A549 (cell line): ENCODE data around the gene KLHL36. TPM values are rescaled to one million over a fixed set of nuclear protein-coding genes. Genes with fewer than 3 reads are reported as not detected.

Experiments
- ATAC-seq, 2 experiments: fragments of 200-7000 bp in 1 of 2; fragments of >200 bp in 1 of 2; cut with Nextera tagmentation in 1 of 2; cut with Tn5 transposase in 1 of 2; 3 replicates each; pipeline versions ENCODE4 v1.8.0 to v1.9.1; 2018 to 2020; ENCODE audit warnings: mild to moderate bottlenecking in 1 of 2, moderate library complexity in 1 of 2
- CTCF ChIA-PET: fragments of 300-600 bp; sonication (Branson Sonifier 250); formaldehyde crosslinking; extraction: SDS; loops from one replicate; lab custom pipeline; 2021; ENCODE audit warnings: antibody characterized with exemption, inconsistent platforms; lab: Yijun Ruan, JAX
- POLR2A ChIA-PET: fragments of 350-600 bp; formaldehyde crosslinking; extraction: SDS; loops from one replicate; lab custom pipeline; 2021; ENCODE audit warnings: antibody characterized with exemption, inconsistent platforms; lab: Yijun Ruan, JAX
- DNase-seq, 2 experiments: peaks; one replicate each; pipeline versions ENCODE4 v3.0.0 to v3.0.0-alpha.2; 2011 to 2016; ENCODE audit warnings: low read depth in 1 of 2, low spot score in 1 of 2
- FAIRE-seq: peaks from 2 replicates; lab custom pipeline; 2011; peaks lifted over from hg19 to GRCh38; lab: Jason Lieb, UNC
- H3K27ac ChIP-seq, 2 experiments: fragments of >200 bp; sonication (Bioruptor Twin); formaldehyde crosslinking; 3 replicates each; pipeline ENCODE4 v1.5.1; 2016 to 2017
- H3K4me1 ChIP-seq: fragments of >200 bp; sonication (Bioruptor Twin); formaldehyde crosslinking; 3 replicates; pipeline ENCODE4 v1.6.1; 2016
- H3K4me2 ChIP-seq: fragments of >200 bp; sonication (Bioruptor Twin); formaldehyde crosslinking; 3 replicates; pipeline ENCODE4 v1.6.1; 2016
- H3K4me3 ChIP-seq: fragments of >200 bp; sonication (Bioruptor Twin); formaldehyde crosslinking; 3 replicates; pipeline ENCODE4 v1.5.1; 2016
- H3K9me3 ChIP-seq: fragments of >200 bp; sonication (Bioruptor Twin); formaldehyde crosslinking; 3 replicates; pipeline ENCODE4 v1.6.1; 2016
- BHLHE40 ChIP-seq: IDR thresholded peaks from 2 replicates; pipeline ENCODE4 v1.6.1; 2012; ENCODE audit warnings: low read depth, low read length, inconsistent platforms
- CHD2 ChIP-seq: fragments of 150-350 bp; IDR thresholded peaks from 2 replicates; pipeline ENCODE4 v1.6.1; 2014; ENCODE audit warnings: low read length; ENCODE audit not compliant: partially characterized antibody
- EP300 ChIP-seq, 2 experiments: fragments of >200 bp; sonication (Bioruptor Twin); formaldehyde crosslinking; IDR thresholded peaks; 2 replicates in 1 of 2; 3 replicates in 1 of 2; pipeline ENCODE4 v1.6.1; 2016 to 2017
- FOXS1 ChIP-seq: fragments of 250-450 bp; sonication (Bioruptor Pico); IDR thresholded peaks from 2 replicates; pipeline ENCODE4 v1.5.0; 2020; ENCODE audit warnings: mild to moderate bottlenecking, moderate library complexity
- GATA3 ChIP-seq: IDR thresholded peaks from 2 replicates; pipeline ENCODE4 v1.6.1; 2012; ENCODE audit warnings: borderline replicate concordance
- HDAC2 ChIP-seq: fragments of 200-600 bp; sonication (generic); IDR thresholded peaks from 2 replicates; pipeline ENCODE4 v1.6.1; 2016
- HEYL ChIP-seq: fragments of 250-450 bp; sonication (Bioruptor Pico); IDR thresholded peaks from 2 replicates; pipeline ENCODE4 v1.8.0; 2021; ENCODE audit warnings: mild to moderate bottlenecking, moderate library complexity
- HOXB5 ChIP-seq: fragments of 250-450 bp; sonication (Bioruptor Pico); IDR thresholded peaks from 2 replicates; pipeline ENCODE4 v1.5.0; 2020; ENCODE audit warnings: mild to moderate bottlenecking, moderate library complexity
- JUNB ChIP-seq: fragments of >200 bp; sonication (Bioruptor Twin); formaldehyde crosslinking; IDR thresholded peaks from 2 replicates; pipeline ENCODE4 v1.6.1; 2016
- KDM1A ChIP-seq: fragments of 200-600 bp; sonication (generic); IDR thresholded peaks from 2 replicates; pipeline ENCODE4 v1.6.1; 2016; ENCODE audit warnings: low read depth, mild to moderate bottlenecking
- MAFK ChIP-seq: fragments of 450-650 bp; IDR thresholded peaks from 2 replicates; pipeline ENCODE4 v1.6.1; 2014; ENCODE audit not compliant: partially characterized antibody
- NFE2L2 ChIP-seq: fragments of 150-350 bp; conservative IDR thresholded peaks from 2 replicates; pipeline ENCODE4 v1.6.1; 2014; ENCODE audit warnings: low read length
- NPAS2 ChIP-seq: fragments of 250-450 bp; sonication (Bioruptor Pico); IDR thresholded peaks from 2 replicates; pipeline ENCODE4 v1.8.0; 2022; ENCODE audit warnings: mild to moderate bottlenecking, moderate library complexity, borderline replicate concordance
- PHF8 ChIP-seq: fragments of 200-600 bp; sonication (generic); IDR thresholded peaks from 2 replicates; pipeline ENCODE4 v1.6.1; 2016; ENCODE audit warnings: low read depth, mild to moderate bottlenecking, antibody characterized with exemption, moderate library complexity, borderline replicate concordance
- POLR2AphosphoS2 ChIP-seq: conservative IDR thresholded peaks from 2 replicates; pipeline ENCODE4 v1.6.1; 2012; ENCODE audit warnings: low read length, improper control_type of control experiment, inconsistent platforms
- RCOR1 ChIP-seq: fragments of 150-350 bp; IDR thresholded peaks from 2 replicates; pipeline ENCODE4 v1.6.1; 2014; ENCODE audit warnings: antibody characterized with exemption, low read length, low read depth
- SMC3 ChIP-seq: fragments of >200 bp; sonication (Bioruptor Twin); formaldehyde crosslinking; IDR thresholded peaks from 3 replicates; pipeline ENCODE4 v1.6.1; 2018; ENCODE audit warnings: inconsistent platforms
- TFCP2L1 ChIP-seq: fragments of 250-450 bp; sonication (Bioruptor Pico); IDR thresholded peaks from 2 replicates; pipeline ENCODE4 v1.5.0; 2021; ENCODE audit warnings: mild to moderate bottlenecking
- TP53 ChIP-seq: fragments of 250-450 bp; sonication (Bioruptor Pico); IDR thresholded peaks from 2 replicates; pipeline ENCODE4 v1.5.0; 2021; ENCODE audit warnings: mild to moderate bottlenecking, moderate library complexity
- ZNF302 ChIP-seq: fragments of 250-450 bp; sonication (Bioruptor Pico); IDR thresholded peaks from 2 replicates; pipeline ENCODE4 v1.9.0; 2021; ENCODE audit warnings: inconsistent platforms, mild to moderate bottlenecking, moderate library complexity
- WGBS: methylation state at CpG from one replicate; pipeline ENCODE4 v1.1.6; 2017; ENCODE audit errors: missing lambda C conversion rate; 5-methylcytosine and 5-hydroxymethylcytosine counted together
- polyA plus RNA-seq, 4 experiments: library from polyadenylated mRNA; depleted of rRNA in 3 of 4; stranded (reverse); fragments of >200 nt; fragmentation: RNase III in 1 of 4; extraction: RNeasy Plus Mini Kit Qiagen cat#74134 plus additional on column Dnase treatment in 1 of 4; gene quantifications; 2 replicates in 3 of 4; 3 replicates in 1 of 4; pipeline ENCODE4 v1.2.3, GENCODE V29; 2011 to 2017
- TF ChIP-seq, protein P1 (sequence below): fragments of 250-450 bp; sonication (Bioruptor Pico); IDR thresholded peaks from 2 replicates; pipeline ENCODE4 v1.5.0; 2021; ENCODE audit warnings: mild to moderate bottlenecking, moderate library complexity, borderline replicate concordance
- TF ChIP-seq, protein P2 (sequence below): fragments of >200 bp; sonication (Bioruptor Twin); formaldehyde crosslinking; IDR thresholded peaks from 3 replicates; pipeline ENCODE4 v1.6.1; 2016
- TF ChIP-seq, protein P3 (sequence below): fragments of 450-650 bp; IDR thresholded peaks from 2 replicates; pipeline ENCODE4 v1.6.1; 2014; ENCODE audit warnings: antibody characterized with exemption
- TF ChIP-seq, protein P4 (sequence below): fragments of 150-350 bp; IDR thresholded peaks from 2 replicates; pipeline ENCODE4 v1.6.1; 2014; ENCODE audit warnings: low read depth, mild to moderate bottlenecking, low read length
- TF ChIP-seq, protein P5 (sequence below): fragments of 250-450 bp; sonication (Bioruptor Pico); IDR thresholded peaks from 2 replicates; pipeline ENCODE4 v1.5.0; 2020; ENCODE audit warnings: low read depth, mild to moderate bottlenecking, moderate library complexity

Gene KLHL36
- polyA plus RNA-seq, 2 of the 4 experiments (the other 2 are of a cell fraction): 20.0 to 21.0 TPM

DNA sequence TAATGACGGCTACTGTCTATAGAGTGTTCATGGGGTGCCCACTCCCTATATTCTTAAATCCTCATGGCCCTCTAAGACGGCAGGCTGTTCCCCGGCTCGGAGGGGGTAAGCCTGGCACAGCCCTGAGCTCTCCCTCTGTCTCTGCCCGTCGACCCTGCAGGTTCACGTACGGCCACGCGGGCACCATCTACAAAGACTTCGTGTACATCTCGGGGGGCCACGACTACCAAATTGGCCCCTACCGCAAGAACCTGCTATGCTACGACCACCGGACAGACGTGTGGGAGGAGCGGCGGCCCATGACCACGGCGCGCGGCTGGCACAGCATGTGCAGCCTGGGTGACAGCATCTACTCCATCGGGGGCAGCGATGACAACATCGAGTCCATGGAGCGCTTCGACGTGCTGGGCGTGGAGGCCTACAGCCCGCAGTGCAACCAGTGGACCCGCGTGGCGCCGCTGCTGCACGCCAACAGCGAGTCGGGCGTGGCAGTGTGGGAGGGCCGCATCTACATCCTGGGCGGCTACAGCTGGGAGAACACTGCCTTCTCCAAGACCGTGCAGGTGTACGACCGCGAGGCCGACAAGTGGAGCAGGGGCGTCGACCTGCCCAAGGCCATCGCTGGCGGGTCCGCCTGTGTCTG, 13.2 kb downstream of the KLHL36 start:
- TF ChIP-seq PHF8: no peak
- TF ChIP-seq SMC3: no peak
- no peak for TF ChIP-seq NFE2L2
- no peak for TF ChIP-seq TP53 (CRISPR knock-in tag)
- no peak for TF ChIP-seq HEYL (CRISPR knock-in tag)
- TF ChIP-seq FOXS1 (CRISPR knock-in tag): no peak
- TF ChIP-seq, protein P1, sequence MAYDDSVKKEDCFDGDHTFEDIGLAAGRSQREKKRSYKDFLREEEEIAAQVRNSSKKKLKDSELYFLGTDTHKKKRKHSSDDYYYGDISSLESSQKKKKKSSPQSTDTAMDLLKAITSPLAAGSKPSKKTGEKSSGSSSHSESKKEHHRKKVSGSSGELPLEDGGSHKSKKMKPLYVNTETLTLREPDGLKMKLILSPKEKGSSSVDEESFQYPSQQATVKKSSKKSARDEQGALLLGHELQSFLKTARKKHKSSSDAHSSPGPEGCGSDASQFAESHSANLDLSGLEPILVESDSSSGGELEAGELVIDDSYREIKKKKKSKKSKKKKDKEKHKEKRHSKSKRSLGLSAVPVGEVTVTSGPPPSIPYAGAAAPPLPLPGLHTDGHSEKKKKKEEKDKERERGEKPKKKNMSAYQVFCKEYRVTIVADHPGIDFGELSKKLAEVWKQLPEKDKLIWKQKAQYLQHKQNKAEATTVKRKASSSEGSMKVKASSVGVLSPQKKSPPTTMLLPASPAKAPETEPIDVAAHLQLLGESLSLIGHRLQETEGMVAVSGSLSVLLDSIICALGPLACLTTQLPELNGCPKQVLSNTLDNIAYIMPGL (CRISPR knock-in tag): no peak
- TF ChIP-seq TFCP2L1 (CRISPR knock-in tag): no peak
- TF ChIP-seq, protein P2, sequence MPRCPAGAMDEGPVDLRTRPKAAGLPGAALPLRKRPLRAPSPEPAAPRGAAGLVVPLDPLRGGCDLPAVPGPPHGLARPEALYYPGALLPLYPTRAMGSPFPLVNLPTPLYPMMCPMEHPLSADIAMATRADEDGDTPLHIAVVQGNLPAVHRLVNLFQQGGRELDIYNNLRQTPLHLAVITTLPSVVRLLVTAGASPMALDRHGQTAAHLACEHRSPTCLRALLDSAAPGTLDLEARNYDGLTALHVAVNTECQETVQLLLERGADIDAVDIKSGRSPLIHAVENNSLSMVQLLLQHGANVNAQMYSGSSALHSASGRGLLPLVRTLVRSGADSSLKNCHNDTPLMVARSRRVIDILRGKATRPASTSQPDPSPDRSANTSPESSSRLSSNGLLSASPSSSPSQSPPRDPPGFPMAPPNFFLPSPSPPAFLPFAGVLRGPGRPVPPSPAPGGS: no peak
- TF ChIP-seq, protein P3, sequence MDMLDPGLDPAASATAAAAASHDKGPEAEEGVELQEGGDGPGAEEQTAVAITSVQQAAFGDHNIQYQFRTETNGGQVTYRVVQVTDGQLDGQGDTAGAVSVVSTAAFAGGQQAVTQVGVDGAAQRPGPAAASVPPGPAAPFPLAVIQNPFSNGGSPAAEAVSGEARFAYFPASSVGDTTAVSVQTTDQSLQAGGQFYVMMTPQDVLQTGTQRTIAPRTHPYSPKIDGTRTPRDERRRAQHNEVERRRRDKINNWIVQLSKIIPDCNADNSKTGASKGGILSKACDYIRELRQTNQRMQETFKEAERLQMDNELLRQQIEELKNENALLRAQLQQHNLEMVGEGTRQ: no peak
- no peak for TF ChIP-seq HOXB5 (CRISPR knock-in tag)
- TF ChIP-seq POLR2AphosphoS2: no peak
- no peak for TF ChIP-seq GATA3
- no peak for TF ChIP-seq BHLHE40
- TF ChIP-seq, protein P4, sequence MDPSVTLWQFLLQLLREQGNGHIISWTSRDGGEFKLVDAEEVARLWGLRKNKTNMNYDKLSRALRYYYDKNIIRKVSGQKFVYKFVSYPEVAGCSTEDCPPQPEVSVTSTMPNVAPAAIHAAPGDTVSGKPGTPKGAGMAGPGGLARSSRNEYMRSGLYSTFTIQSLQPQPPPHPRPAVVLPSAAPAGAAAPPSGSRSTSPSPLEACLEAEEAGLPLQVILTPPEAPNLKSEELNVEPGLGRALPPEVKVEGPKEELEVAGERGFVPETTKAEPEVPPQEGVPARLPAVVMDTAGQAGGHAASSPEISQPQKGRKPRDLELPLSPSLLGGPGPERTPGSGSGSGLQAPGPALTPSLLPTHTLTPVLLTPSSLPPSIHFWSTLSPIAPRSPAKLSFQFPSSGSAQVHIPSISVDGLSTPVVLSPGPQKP: no peak
- 94% methylated on average over 50 of the region's 51 CpGs for WGBS
- H3K9me3 ChIP-seq: no peaks in the 10 kb centered on the region
- no peaks in the 10 kb centered on the region for H3K4me1 ChIP-seq
- FAIRE-seq (no peak), ATAC-seq (no peak), DNase-seq (no peak)
- H3K4me2 ChIP-seq: no peak overlapping the region
- H3K4me3 ChIP-seq: no peak overlapping the region
- CTCF ChIA-PET: interaction anchor here (0.6 to 5.2 kb wide), 7 partner anchors 12 to 251 kb away, joined by 3 to 62 read pairs (median 5); partner anchors contain the start of gene KLHL36
- no peak overlapping the region for H3K27ac ChIP-seq
- POLR2A ChIA-PET: no interaction called here

DNA sequence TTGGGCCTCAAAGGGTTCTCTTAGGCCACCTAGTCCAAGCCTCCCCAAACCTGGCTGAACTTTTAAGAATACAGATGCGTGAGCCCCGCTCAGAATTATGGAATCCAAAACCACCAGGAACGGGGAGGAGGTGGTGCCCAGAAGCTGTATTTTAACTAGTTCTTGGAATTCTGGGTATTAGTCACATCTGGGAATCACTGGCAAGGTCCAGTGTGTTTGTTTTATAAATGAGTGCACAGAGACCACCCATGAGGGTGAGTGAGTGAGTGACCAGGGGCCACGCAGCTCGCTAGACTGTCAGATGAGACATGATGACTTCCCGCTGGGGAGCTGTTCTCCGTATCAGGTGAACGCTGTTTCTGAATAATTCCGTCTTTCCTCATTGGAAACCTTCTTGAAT, 14.2 kb downstream of the KLHL36 start:
- FAIRE-seq (no peak), ATAC-seq (no peak), DNase-seq (no peak)
- Histone ChIP-seq H3K27ac (no peak overlapping the region), H3K4me1 (no peaks in the 10 kb centered on the region), H3K9me3 (no peaks in the 10 kb centered on the region), H3K4me2 (no peak overlapping the region), H3K4me3 (no peak overlapping the region)
- 92% methylated on average over 9 of the region's 9 CpGs for WGBS
- CTCF ChIA-PET: interaction anchor here (1.3 to 5.2 kb wide), 8 partner anchors 9 to 92 kb away, joined by 3 to 62 read pairs (median 10); partner anchors contain the start of gene KLHL36
- POLR2A ChIA-PET: interaction anchor here (1.0 kb wide), 1 partner anchor 14 kb away, joined by 5 read pairs; the partner anchor contains the start of gene KLHL36
- TF ChIP-seq ZNF302 (no peak), NFE2L2 (no peak), EP300 (IDR thresholded peaks at IDR 0.05) (no peak), RCOR1 (no peak), SMC3 (no peak), JUNB (no peak), NPAS2 (no peak), KDM1A (no peak), MAFK (no peak), CHD2 (no peak), HDAC2 (no peak)
- TF ChIP-seq, protein P1 (CRISPR knock-in tag): no peak
- TF ChIP-seq, protein P4: no peak
- TF ChIP-seq, protein P2: no peak
- TF ChIP-seq, protein P5, sequence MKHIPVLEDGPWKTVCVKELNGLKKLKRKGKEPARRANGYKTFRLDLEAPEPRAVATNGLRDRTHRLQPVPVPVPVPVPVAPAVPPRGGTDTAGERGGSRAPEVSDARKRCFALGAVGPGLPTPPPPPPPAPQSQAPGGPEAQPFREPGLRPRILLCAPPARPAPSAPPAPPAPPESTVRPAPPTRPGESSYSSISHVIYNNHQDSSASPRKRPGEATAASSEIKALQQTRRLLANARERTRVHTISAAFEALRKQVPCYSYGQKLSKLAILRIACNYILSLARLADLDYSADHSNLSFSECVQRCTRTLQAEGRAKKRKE (CRISPR knock-in tag): no peak
